SKM-1 (cell line): ENCODE results near the gene ARHGEF1.
"Not testable (repeated sequence)": the region's sequence is repeated elsewhere in the genome, so short reads cannot be mapped to it uniquely, and the experiment has no call there.

Experiments used
- DNase-seq: peaks from one replicate; lab custom pipeline; 2025; ENCODE audit not compliant: unreplicated experiment; lab: John Stamatoyannopoulos, UW

ARHGEF1 gene

DNA sequence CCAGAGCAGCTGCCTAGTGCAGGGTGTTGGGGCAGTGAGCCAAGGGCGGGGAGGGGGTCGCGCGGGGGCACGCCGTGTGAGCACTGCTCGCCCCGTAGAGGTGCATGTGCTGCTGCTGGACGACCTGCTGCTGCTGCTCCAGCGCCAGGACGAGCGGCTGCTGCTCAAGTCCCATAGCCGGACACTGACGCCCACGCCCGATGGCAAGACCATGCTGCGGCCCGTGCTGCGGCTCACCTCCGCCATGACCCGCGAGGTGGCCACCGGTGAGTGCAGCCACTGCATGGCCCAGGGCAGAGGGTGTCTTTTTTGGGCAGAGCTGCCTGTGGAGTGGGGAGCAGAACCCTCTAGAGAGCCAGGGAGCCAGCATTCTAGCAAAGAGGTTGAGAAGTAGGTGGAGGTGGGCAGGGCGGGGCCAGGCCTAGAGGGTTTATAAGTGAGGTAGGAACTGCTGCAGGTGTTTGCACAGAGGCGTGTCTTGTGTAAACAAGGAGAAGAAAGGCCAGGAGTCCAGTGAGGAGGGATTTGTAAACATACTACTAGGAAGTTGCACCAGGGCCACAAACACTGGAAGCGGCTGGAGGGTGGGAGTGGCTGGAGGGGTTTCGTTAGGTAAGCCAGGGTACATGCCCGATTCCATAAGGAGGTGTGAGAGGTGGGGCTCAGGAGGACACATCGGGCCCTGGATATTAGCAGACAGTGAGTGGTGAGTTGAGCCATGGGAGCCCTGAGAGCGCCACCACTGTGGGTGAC is 21.3 kb downstream of the ARHGEF1 start:
- no peak for DNase-seq

DNA sequence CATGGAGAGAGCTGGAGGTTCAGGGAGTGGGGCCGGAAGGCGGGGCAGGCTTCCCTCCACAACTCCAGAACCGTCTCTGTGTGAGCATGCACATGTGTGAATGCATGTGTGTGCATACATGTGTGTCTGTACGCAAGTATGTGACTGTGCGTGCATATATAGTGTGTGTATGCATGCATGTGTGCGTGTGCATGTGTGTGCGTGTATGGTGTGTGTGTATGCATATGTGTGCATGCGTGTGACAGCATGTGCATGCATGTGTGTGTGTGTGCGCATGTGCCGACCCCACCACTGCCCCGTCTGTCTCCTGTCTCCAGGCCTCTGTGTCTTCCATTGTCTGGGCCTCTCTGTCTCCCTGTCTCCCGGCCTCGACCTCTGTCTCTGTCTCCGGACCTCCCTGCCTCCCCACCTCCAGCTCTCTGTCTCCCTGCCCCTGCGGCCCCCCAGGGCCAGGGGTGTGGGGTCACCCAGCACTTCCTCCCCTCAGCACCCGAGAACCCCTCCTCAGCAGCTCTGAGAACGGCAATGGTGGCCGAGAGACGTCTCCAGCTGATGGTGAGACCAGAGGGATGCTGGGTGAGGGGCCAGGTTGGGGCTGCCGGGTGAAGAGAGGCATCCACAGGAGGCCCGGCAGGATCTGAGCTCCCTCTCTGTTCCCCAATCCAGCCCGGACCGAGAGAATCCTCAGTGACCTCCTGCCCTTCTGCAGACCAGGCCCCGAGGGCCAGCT is 22.5 kb downstream of the ARHGEF1 start:
- DNase-seq = no peak

DNA sequence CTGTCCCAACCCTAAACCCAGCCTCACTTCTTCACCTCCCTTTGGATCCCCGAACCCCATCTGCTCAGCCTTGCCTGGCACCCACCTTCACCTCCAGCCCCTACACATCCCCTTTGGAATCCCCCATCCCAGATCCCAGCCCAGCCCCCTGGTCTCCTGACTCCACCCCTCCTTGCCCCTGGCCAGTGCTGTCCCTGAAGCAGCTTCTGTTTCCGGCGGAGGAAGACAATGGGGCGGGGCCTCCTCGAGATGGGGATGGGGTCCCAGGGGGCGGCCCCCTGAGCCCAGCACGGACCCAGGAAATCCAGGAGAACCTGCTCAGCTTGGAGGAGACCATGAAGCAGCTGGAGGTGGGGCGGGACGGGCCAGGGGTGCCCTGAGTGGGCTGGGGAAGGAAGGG is 23.3 kb downstream of the ARHGEF1 start:
- DNase-seq = no peak

DNA sequence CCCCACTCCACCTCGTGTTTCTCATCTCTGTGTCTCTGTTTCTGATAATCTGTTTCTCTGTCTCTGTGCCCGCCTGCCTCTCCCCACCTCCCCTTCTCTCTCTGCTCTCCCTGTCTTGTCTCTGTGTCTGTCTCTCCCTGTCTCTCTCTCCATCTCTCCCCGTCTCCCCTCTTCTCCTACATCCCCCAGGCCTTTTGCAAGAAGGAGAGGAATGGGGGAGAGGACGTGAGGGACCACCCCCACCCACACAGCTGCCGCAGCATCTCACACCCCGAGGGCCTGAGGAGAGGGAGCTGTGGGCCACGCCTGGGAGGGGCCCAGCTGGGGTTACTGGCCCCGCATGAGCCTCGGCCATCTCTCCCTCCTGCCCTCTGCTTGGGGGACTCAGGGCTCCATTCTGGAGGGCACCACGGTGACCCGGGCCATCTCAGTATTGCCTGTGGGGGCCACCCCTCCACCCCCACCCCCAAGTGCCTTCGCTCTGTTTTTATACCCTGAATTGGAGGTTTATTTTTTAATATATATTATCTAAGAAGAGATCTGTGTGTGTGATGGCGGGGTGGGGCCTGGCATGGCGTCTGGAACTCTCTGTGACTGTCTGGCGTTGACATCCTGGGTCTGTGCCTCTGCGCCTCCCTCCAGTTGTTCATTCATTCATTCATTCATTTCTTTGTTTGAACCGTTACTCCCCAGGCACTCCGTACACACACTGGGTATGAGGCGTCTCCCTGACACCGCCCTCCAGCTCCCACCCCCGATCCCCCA is 24.1 kb downstream of the ARHGEF1 start:
- DNase-seq = no peak

DNA sequence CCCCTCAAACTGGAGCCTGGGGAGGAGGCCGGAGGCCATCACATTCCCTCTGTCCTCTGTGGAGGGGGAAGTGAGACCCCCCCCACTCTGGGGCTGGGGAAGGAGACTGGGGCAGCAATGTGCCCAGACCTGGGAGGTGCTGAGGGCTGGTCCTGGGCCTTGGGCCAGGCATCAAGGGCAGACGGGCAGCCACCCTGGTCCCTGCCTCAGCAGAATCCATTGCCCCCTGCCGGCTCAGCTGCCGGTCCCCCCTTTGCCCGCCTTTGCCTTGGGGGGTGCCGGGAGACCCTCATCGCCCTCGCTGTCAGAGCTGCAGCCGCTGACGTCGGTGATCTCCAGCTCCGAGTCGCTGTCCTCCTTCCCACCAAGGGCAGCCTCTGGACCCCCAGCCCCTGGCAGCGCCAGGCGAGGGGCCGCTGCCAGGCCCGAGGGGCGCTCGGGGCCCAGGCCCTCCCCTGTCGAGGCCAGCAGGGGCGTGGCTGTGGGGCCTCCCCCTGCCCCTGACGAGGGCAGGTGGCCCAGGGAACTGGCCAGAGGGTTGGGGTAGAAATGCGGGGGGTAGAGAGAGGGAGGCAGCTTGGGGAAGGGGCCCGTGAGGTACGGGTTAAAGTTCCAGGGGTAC is 25.1 kb downstream of the ARHGEF1 start:
- DNase-seq = no peak

DNA sequence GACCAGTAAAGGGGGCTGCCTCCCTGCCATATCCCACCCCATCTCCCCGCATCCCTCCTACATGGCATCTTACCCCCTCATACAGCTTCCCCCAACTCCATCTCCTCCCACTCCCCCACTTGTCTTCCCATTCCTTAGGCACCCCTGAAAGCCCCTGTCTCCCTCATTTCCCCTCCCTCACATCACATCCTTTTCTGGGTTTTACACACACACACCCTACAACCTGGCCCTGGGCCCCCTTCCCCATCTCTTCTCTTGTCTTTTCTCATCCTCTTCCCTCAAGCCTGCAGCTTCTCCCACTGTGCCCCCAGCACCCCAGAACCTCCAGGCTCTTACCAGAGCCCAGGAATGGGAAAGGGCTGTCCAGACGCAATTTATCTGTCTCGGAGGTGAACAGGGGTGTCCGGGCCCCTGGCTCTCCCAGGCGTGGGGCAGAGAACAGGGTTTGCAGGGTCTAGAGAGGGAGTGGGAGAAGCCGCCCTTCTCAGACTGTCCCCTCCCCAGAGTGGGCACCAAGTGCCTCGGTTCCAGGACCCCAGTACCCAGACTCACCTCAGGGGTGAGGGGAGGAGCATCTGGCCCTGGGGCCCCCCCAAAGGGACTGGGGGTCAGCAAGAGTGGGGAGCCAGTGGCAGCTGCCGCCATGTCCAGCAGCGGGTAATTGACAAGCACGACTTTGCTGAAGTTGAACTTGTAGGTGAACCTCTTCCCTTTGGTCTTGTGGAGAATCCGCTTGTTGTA is 25.9 kb downstream of the ARHGEF1 start:
- no peak for DNase-seq

DNA sequence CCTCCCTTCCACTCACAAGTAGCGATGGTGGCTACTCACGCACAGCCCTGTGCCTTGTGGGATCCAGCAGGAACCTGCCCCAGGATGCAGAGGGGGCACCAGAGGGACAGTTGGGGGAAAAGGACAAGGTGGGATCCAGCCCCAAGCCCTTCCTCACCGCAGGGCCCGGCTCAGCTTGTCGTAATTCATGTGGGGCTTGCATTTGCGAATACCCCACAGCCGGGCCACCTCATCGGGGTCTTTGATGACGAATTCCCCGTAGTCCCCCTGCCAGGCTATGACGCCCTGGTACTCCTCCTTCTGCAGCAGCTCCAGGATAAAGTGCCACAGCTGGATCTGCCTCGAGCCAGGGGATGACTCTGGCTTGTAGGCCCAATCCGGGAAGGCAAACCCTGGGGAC is 26.7 kb downstream of the ARHGEF1 start:
- DNase-seq = no peak

DNA sequence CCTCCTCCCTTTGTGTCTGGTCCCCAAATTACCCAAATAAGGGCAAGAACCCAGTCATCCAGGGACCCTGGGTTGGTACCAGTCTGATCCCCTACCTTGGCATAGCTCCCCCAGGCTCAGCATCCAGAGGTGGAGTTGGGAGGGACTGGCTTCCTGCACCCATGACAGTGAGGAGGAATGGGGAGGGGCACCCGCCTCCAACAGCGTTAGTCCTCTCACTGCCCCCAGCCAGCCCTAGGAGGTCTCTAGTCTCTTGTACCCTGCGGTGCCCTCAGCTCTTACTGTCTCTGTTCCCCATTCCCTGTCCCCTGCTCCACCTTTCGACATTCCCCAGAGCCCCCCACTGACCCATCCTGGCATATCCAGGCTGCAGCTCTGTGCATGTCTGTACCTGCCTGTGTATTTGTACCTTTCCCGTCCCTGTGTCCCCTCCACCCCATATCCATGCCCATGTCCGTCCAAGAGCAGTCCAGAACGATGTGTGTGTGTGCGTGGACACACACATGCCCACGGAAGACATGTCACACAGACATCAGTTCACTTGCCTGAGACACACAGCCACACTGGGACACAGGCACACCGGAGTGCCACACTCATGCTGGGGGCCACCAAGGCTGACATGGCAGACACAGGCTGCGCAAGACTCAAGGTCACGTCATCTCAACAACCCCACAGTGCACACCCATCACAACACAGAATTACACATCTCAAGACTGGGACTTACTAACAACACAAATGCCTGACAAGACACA is 27.4 kb downstream of the ARHGEF1 start:
- no peak for DNase-seq

DNA sequence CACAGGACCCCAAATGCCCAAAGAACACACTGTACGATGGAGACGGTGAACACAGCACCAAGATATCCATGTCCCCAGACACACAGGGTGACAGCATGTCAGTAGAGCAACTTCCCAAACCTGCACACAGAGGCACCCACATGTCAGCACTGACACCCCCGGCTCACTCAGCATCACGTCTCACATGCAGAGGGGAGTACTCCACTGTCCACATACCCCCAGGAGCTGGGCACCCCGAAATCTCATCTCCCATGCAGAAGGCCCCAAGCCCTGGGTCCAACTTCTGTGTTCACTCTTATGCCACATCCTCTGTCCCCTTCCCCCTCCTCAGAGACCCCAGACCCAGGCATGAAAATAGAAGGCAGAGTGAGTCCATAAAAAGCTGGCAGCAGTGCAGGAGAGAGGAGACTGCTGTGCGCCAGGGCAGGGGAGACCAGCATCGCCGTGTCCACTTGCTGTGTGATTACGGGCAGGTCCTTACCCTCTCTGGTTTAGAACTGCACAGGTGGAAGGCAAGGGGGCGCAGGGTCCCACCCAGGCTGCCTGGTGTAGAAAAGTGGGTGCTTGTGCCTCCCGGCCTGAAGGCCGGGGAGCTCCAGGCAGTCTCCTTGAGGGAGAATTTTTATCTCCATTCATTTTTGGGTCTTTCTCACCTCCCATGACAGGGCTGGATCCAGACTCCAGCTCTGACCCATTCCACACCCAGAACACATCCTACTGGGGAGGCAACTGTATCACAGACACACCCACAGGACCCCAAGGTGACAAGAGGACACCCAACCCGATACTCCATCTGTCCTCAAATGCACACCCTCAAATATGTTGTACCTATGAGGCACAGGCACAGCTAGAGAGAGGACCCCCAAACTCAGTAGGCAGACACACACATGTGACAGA is 28.3 kb downstream of the ARHGEF1 start:
- no peak for DNase-seq

DNA sequence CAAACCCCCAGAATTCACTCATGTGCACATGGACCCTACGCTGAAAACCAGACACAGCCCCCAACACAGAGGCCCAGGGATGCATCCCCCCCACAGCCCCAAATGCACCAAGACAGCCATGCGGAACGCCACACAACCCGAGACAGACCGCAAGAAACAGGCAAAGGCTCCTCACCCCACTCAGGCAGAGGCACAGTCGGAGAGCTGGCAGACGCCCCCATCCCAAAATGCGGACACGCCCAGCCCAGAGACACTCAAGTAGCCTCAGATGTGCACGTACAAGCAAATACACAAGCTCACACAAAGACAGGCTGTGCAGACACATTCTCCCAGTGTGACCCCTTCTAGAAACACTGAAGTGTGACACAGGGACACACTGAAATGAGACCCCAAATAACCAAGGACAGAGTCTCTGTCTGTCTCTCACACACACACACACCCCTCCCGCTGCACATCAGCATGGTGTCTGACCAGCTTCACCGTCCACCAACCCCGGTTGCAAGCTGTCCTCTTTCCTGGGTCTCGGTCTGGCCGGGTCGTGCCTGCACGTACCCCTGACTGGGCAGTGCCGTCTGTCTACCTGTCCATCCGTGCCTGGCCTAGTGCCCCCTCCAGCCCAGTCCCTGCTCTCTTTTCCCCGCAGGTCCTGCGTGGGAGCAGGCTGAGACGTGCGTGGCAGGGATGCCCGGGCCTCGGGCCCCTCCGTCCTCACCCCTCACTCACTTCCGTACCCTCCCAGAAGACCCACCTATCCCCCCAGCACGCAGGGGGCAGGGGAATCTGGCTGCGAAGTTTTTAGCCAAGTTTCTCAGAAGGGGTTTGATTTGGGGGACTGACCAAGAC is 29.1 kb downstream of the ARHGEF1 start:
- no peak for DNase-seq

DNA sequence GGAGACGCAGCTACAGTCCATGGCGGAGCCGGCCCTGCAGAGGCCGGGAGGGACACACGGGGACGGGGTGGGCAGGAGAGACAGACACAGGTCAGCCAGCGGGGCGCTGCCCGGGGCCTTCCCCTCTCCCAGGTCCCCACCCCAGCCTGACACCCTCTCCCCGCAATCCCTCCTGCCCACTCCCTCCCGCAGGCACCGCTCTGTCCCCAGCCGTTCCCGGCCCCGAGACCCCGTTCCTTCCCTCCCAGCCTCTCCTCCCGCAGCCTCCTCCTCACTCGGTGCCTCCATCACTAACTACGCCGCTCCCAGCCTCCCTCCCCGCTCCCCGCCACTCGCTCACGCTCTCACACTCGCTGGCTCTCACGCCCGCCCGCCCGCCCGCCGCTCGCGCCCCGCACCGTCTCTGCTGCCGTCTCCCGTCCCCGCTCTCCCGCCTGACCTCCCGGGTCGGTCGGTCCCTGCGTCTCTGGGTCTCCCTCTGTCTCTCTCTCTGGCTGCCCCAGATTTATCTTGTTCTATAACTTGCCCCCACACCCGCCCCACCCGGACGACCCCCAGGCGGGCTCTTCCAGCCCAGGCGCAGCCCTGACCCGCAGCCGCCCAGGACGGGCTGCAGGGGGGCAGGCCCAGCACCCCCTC is 30.0 kb downstream of the ARHGEF1 start:
- no peak for DNase-seq

DNA sequence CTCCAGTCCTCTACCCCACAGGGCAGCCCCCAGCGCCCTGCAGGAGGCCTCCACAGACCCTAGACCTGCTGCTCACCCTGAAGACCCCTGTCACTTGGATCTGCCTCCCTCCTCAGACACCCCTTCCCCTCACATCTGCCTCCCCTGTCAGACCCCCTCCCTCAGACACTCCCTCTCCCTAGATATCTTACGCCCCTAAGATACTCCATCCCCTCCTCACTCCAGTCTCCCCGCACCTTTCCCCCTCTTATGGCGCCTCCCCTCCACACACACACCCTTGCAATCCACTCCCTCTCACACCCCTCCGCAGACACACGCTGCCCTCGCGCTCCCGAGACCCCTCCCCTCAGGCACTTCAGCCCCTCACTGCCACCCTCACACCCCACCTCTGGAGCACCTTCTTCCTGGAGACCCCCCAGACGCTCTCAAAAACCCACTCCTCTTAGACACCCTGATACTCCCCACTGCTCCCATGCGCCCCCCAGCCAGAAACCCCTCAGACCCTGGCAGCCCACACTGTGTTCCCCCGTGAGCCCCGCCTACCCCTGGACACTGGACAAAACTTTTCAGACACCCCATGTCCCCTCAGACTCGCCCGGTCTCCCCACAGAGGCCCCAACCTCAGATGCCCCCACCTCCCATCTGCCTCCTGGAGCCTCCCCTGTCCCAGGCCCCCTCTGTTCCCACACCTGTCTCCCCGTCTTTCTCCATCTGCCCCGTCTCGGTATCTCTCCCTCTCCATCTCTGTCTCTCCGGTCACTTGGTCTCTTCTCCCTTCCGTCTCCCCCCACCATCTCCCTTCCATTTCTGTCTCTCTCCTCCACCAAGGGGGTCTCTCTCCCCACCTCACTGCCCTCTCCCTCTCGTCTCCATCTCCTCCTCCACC is 30.8 kb downstream of the ARHGEF1 start:
- no peak for DNase-seq

DNA sequence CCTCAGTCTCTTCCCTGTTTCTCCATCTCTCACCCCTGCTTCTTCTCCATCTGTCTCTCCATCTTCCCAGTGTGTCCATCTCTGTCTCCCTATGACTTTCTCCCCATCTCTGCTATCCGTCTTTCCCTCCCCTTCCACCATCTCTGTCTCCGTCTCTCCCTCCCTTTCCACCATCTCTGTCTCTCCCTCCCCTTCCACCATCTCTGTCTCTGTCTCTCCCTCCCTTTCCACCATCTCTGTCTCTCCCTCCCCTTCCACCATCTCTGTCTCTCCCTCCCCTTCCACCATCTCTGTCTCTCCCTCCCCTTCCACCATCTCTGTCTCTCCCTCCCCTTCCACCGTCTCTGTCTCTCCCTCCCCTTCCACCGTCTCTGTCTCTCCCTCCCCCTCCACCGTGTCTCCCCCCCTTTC is 31.4 kb downstream of the ARHGEF1 start:
- DNase-seq = not testable (repeated sequence)

DNA sequence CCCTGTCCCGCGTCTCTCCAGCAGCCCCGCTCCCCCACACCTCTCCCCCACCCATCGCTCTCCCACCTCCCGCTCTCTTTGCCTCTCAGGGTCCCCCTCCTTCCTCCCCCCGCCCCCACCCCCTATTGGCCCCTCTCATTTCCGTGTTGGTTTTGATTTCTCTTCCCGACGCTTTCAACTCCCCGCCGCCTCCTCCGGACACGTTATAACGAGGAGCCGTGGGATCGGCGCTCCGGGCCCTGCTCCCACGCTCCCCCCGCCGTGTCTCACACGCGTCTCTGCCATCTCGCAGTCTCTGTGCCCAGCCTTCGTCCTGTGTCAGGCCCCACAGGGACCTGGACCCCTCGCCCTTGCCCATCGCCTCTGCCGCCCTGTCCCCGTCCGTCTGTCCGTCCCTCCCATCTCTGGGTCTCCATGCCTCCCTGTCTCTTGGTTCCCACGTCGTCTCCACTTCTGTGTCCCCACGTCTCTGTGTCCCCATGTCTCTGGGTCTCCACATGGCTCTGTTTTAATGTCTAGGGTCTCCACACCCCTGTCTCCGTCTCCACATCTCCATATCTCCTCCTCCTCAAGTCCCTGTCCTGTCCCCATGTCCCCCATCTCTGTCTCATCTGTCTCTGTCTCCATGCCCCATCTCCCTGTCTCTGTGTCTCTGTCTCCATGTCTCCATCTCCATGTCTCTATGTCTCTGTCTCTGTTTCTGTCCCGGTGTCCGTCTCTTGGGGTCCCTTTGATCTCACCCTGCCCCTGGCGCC is 32.2 kb downstream of the ARHGEF1 start:
- no peak for DNase-seq

DNA sequence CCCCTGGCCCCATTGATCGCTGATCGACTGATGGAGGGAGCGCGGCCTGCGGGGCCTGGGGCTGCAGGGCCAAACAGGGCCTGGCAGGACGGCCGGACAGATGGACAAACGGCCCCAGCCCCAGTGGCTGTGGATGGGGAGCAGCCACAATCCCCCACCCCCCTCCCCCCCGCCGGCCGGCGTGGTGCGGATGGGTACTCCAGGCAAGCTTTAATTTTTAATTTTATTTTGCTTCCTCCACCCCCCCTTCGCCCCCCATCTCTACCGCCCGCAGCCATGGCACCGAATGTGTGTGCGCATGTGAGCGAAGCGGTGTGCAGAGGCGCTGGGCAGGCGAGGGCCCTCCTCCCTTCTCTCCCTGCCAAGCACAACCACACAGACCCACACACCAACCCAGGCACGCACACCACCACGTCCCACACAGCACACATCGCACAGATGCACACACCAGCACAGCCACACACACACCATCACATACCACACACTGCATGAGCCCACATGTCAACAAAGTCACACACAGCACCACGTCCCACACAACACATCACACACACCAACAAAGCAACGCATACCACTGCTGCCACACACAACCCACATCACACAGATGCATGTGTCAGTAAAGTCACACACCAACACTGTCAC is 32.9 kb downstream of the ARHGEF1 start:
- no peak for DNase-seq
